ENCODE measurements around the gene RBP5. TPM values are rescaled to one million over a fixed set of nuclear protein-coding genes. Genes with fewer than 3 reads are reported as not detected.

Gene RBP5
- total and polyA plus RNA-seq, 9 of the 15 experiments (the other 6 are each of a cell fraction or from before 2014, with no cell fraction given), result 8.6 to 22.5 (median 11.4) TPM

DNA sequence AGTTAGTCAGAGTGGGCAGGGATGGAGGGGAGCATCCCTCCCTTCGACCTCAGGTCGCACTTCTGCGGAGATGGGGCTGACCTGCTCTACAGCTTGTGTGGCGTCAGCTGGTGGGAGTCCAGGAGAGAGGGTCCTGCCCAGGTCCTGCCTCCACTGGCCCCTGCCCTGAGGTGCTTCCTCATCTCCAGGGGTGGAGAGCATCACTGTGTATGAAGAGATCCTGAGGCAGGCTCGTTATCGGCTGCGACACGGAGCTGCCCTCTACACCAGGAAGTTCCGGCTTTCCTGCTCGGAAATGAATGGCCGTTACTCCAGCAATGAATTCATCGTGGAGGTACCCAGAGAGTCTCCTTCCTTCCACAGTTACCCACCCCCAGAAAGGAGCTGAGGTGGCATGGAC, 21.7 kb upstream of the RBP5 start:
- no peak overlapping the region for H3K4me3 ChIP-seq
- no peak overlapping the region for H2AFZ ChIP-seq (ENCODE audit: low read depth, low read length)
- H3K9me3 ChIP-seq (replicated peaks; ENCODE audit: control insufficient read depth, insufficient read depth, low read depth, low read length), result no peaks in the 10 kb centered on the region
- H3K9ac ChIP-seq (ENCODE audit: insufficient read depth in 1 of 2, low read depth in 2 of 2, low read length in 2 of 2), result no peak overlapping the region
- 71% methylated on average over 4 of the region's 12 CpGs for WGBS (ENCODE audit: insufficient coverage, low coverage, missing lambda C conversion rate)
- H3K79me2 ChIP-seq (ENCODE audit: control insufficient read depth, insufficient read depth, low read length), result no peaks in the 10 kb centered on the region
- ChIA-PET CTCF (ENCODE audit: low intra/inter-chr PET ratio) (no interaction called here), POLR2A (interaction anchor here (1.3 kb wide), 1 partner anchor 11 kb away, joined by 3 read pairs; no protein-coding TSS in a partner anchor)
- in situ Hi-C loops (cut with MboI), result no loop called here
- peaks cover 31% of the 10 kb centered on the region; the same call in 2 of the 3 replicates for H3K36me3 ChIP-seq (ENCODE audit: control insufficient read depth, insufficient read depth, low read length)
- no TSS peak for BruUV-seq (replicated peaks)
- ATAC-seq (no peak), FAIRE-seq (no peak), DNase-seq (ENCODE audit: extremely low read depth in 1 of 4, low spot score in 3 of 4) (no peak)
- H3K4me1 ChIP-seq (replicated peaks in 1 of 2; ENCODE audit: control insufficient read depth in 2 of 2, insufficient read depth in 2 of 2, low read length in 2 of 2), result no peaks in the 10 kb centered on the region; a peak in 1 of 5 replicates
- H3K27ac ChIP-seq (ENCODE audit: extremely low read depth, low read depth, low read length), result no peak overlapping the region
- no peaks in the 10 kb centered on the region for H4K20me1 ChIP-seq (replicated peaks; ENCODE audit: control insufficient read depth, insufficient read depth, low read length)
- no peaks in the 10 kb centered on the region for H3K9me1 ChIP-seq (ENCODE audit: control insufficient read depth, insufficient read depth, low read length)
- H3K27me3 ChIP-seq (ENCODE audit: control insufficient read depth in 2 of 2, insufficient read depth in 2 of 2, low read length in 2 of 2), result no peaks in the 10 kb centered on the region
- intact Hi-C loops (cut with micrococcal nuclease), result no loop called here
- no peak overlapping the region for H3K4me2 ChIP-seq (ENCODE audit: insufficient read depth, low read length)
- no peak for TF ChIP-seq JUN (IDR thresholded peaks at IDR 0.05; ENCODE audit: borderline replicate concordance, low read depth, low read length)
- no peak for TF ChIP-seq JUN (CRISPR knock-in tag; IDR thresholded peaks at IDR 0.05; ENCODE audit: borderline replicate concordance)
- TF ChIP-seq ASH1L (IDR thresholded peaks at IDR 0.05; ENCODE audit: borderline replicate concordance, low read depth, partially characterized antibody), result no peak
- TF ChIP-seq FOXK2 (conservative IDR thresholded peaks at IDR 0.05 in 1 of 2, IDR thresholded peaks at IDR 0.05 in 1 of 2; ENCODE audit: low read depth in 2 of 2), result no peak
- TF ChIP-seq, protein P1, sequence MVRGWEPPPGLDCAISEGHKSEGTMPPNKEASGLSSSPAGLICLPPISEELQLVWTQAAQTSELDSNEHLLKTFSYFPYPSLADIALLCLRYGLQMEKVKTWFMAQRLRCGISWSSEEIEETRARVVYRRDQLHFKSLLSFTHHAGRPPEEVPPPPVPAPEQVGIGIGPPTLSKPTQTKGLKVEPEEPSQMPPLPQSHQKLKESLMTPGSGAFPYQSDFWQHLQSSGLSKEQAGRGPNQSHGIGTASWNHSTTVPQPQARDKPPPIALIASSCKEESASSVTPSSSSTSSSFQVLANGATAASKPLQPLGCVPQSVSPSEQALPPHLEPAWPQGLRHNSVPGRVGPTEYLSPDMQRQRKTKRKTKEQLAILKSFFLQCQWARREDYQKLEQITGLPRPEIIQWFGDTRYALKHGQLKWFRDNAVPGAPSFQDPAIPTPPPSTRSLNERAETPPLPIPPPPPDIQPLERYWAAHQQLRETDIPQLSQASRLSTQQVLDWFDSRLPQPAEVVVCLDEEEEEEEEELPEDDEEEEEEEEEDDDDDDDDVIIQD (CRISPR knock-in tag; IDR thresholded peaks at IDR 0.05), result no peak
- TF ChIP-seq, protein P2, sequence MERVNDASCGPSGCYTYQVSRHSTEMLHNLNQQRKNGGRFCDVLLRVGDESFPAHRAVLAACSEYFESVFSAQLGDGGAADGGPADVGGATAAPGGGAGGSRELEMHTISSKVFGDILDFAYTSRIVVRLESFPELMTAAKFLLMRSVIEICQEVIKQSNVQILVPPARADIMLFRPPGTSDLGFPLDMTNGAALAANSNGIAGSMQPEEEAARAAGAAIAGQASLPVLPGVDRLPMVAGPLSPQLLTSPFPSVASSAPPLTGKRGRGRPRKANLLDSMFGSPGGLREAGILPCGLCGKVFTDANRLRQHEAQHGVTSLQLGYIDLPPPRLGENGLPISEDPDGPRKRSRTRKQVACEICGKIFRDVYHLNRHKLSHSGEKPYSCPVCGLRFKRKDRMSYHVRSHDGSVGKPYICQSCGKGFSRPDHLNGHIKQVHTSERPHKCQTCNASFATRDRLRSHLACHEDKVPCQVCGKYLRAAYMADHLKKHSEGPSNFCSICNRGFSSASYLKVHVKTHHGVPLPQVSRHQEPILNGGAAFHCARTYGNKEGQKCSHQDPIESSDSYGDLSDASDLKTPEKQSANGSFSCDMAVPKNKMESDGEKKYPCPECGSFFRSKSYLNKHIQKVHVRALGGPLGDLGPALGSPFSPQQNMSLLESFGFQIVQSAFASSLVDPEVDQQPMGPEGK (CRISPR knock-in tag; IDR thresholded peaks at IDR 0.05; ENCODE audit: borderline replicate concordance), result no peak
- no peak for TF ChIP-seq ZNF41 (CRISPR knock-in tag; conservative IDR thresholded peaks at IDR 0.05)
- no peak for TF ChIP-seq HOXB6 (CRISPR knock-in tag; IDR thresholded peaks at IDR 0.05; ENCODE audit: borderline replicate concordance)
- no peak for TF ChIP-seq MECOM (CRISPR knock-in tag; IDR thresholded peaks at IDR 0.05)
- no peak for TF ChIP-seq ESRRA (IDR thresholded peaks at IDR 0.05; ENCODE audit: borderline replicate concordance, low read depth)
- TF ChIP-seq NFIX (CRISPR knock-in tag; IDR thresholded peaks at IDR 0.05; ENCODE audit: low read depth), result no peak
